ENCODE results near the gene COLGALT1.
"Not testable (repeated sequence)": the region's sequence is repeated elsewhere in the genome, so short reads cannot be mapped to it uniquely, and the experiment has no call there.

Gene COLGALT1

GRCh38 chr19:17532557-17532956 lies 22.9 kb upstream of the COLGALT1 start:
- DNase-seq (ENCODE audit: low read depth), result no peak

- DNase-seq (ENCODE audit: low read depth), result no peak
Measured at GRCh38 chr19:17534767-17535166, 20.7 kb upstream of the COLGALT1 start.

- no peak for DNase-seq (ENCODE audit: low read depth)
Measured at GRCh38 chr19:17536955-17537354, 18.5 kb upstream of the COLGALT1 start.

GRCh38 chr19:17538684-17539237 lies 16.7 kb upstream of the COLGALT1 start:
- no peak for DNase-seq (ENCODE audit: low read depth)

GRCh38 chr19:17539238-17540117 lies 16.0 kb upstream of the COLGALT1 start:
- DNase-seq (ENCODE audit: low read depth), result peak; percentile 96

- no peak for DNase-seq (ENCODE audit: low read depth)
Measured at GRCh38 chr19:17540174-17540573, 15.3 kb upstream of the COLGALT1 start.

- no peak for DNase-seq (ENCODE audit: low read depth)
Measured at GRCh38 chr19:17541184-17541759, 14.2 kb upstream of the COLGALT1 start.

- DNase-seq (ENCODE audit: low read depth), result no peak
Measured at GRCh38 chr19:17542042-17542441, 13.4 kb upstream of the COLGALT1 start.

GRCh38 chr19:17542793-17543582 lies 12.5 kb upstream of the COLGALT1 start:
- DNase-seq (ENCODE audit: low read depth), result no peak

GRCh38 chr19:17543986-17544385 lies 11.5 kb upstream of the COLGALT1 start:
- no peak for DNase-seq (ENCODE audit: low read depth)

GRCh38 chr19:17544418-17544817 lies 11.0 kb upstream of the COLGALT1 start:
- DNase-seq (ENCODE audit: low read depth), result no peak

GRCh38 chr19:17548145-17548544 lies 7.3 kb upstream of the COLGALT1 start:
- no peak for DNase-seq (ENCODE audit: low read depth)

- DNase-seq (ENCODE audit: low read depth), result no peak
Measured at GRCh38 chr19:17549085-17549740, 6.2 kb upstream of the COLGALT1 start.

- DNase-seq (ENCODE audit: low read depth), result no peak
Measured at GRCh38 chr19:17550076-17550667, 5.3 kb upstream of the COLGALT1 start.

GRCh38 chr19:17552735-17553134 lies 2.7 kb upstream of the COLGALT1 start:
- not testable (repeated sequence) for DNase-seq (ENCODE audit: low read depth)

- no peak for DNase-seq (ENCODE audit: low read depth)
Measured at GRCh38 chr19:17553256-17553655, 2.2 kb upstream of the COLGALT1 start.

- DNase-seq (ENCODE audit: low read depth), result no peak
Measured at GRCh38 chr19:17554968-17555479, 425 bp upstream of the COLGALT1 start.

- peak; percentile 31 for DNase-seq (ENCODE audit: low read depth)
Measured at GRCh38 chr19:17555929-17556813, 722 bp downstream of the COLGALT1 start.

GRCh38 chr19:17556995-17557394 lies 1.5 kb downstream of the COLGALT1 start:
- no peak for DNase-seq (ENCODE audit: low read depth)

- no peak for DNase-seq (ENCODE audit: low read depth)
Measured at GRCh38 chr19:17557466-17557865, 2.0 kb downstream of the COLGALT1 start.
